Mesenchymal stem cell (in vitro differentiated cells and primary cell): ENCODE measurements around the gene CSNK1E.

Source experiments
- DNase-seq: peaks from one replicate; pipeline ENCODE4 v3.0.0-alpha.2; 2013
- H2AFZ ChIP-seq: one replicate; pipeline ENCODE4 v1.6.1; 2013; ENCODE audit warnings: low read depth, mild to moderate bottlenecking, control low read depth, inconsistent platforms, low read length, moderate library complexity
- H2AK5ac ChIP-seq: 2 replicates; pipeline ENCODE4 v1.6.1; 2013; ENCODE audit warnings: low read length, moderate library complexity, mild to moderate bottlenecking, inconsistent platforms; ENCODE audit not compliant: severe bottlenecking
- H2BK120ac ChIP-seq: one replicate; pipeline ENCODE4 v1.6.1; 2013; ENCODE audit warnings: low read depth, mild to moderate bottlenecking, inconsistent platforms, low read length, moderate library complexity
- H2BK12ac ChIP-seq, 2 experiments: one replicate each; pipeline ENCODE4 v1.6.1; 2013; ENCODE audit warnings: inconsistent platforms in 2 of 2, low read length in 2 of 2, mild to moderate bottlenecking in 2 of 2, moderate library complexity in 2 of 2, control low read depth in 1 of 2
- H2BK15ac ChIP-seq: one replicate; pipeline ENCODE4 v1.6.1; 2013; ENCODE audit warnings: mild to moderate bottlenecking, low read depth, inconsistent platforms; ENCODE audit not compliant: poor library complexity, severe bottlenecking
- H2BK5ac ChIP-seq: 2 replicates; pipeline ENCODE4 v1.6.1; 2013; ENCODE audit warnings: low read depth, mild to moderate bottlenecking, low read length, control low read depth, inconsistent platforms; ENCODE audit not compliant: poor library complexity, severe bottlenecking
- H3K14ac ChIP-seq, 2 experiments: one replicate each; pipeline ENCODE4 v1.6.1; 2013; ENCODE audit warnings: inconsistent platforms in 2 of 2, low read length in 2 of 2, control low read depth in 1 of 2, mild to moderate bottlenecking in 1 of 2, moderate library complexity in 1 of 2
- H3K18ac ChIP-seq, 2 experiments: one replicate each; pipeline ENCODE4 v1.6.1; 2013; ENCODE audit warnings: inconsistent platforms in 2 of 2, low read length in 2 of 2, control low read depth in 1 of 2, low read depth in 1 of 2, mild to moderate bottlenecking in 1 of 2
- H3K23ac ChIP-seq, 2 experiments: one replicate each; pipeline ENCODE4 v1.6.1; 2013; ENCODE audit warnings: inconsistent platforms in 2 of 2, low read length in 2 of 2, mild to moderate bottlenecking in 2 of 2, moderate library complexity in 2 of 2, control low read depth in 1 of 2
- H3K27ac ChIP-seq: 2 replicates; pipeline ENCODE4 v1.5.1; 2013; ENCODE audit warnings: mild to moderate bottlenecking, moderate library complexity, low read length, control low read depth, inconsistent platforms; ENCODE audit not compliant: poor library complexity, severe bottlenecking
- H3K27me3 ChIP-seq, 2 experiments: 2 replicates each; pipeline versions ENCODE4 v1.6.1 to v1.7.0; 2013; ENCODE audit warnings: low read length in 2 of 2, mild to moderate bottlenecking in 2 of 2, moderate library complexity in 2 of 2, control low read depth in 1 of 2, inconsistent platforms in 1 of 2; ENCODE audit not compliant: control insufficient read depth in 1 of 2, insufficient read depth in 1 of 2
- H3K36me3 ChIP-seq, 2 experiments: 2 replicates each; pipeline versions ENCODE4 v1.6.1 to v1.7.0; 2013; ENCODE audit warnings: low read length in 2 of 2, control low read depth in 1 of 2, inconsistent platforms in 1 of 2, low read depth in 1 of 2, mild to moderate bottlenecking in 1 of 2; ENCODE audit not compliant: insufficient read depth in 2 of 2, control insufficient read depth in 1 of 2
- H3K4ac ChIP-seq, 2 experiments: one replicate each; pipeline ENCODE4 v1.6.1; 2013; ENCODE audit warnings: inconsistent platforms in 2 of 2, low read length in 2 of 2, mild to moderate bottlenecking in 2 of 2, moderate library complexity in 2 of 2, control low read depth in 1 of 2, low read depth in 1 of 2
- H3K4me1 ChIP-seq: 2 replicates; pipeline ENCODE4 v1.6.1; 2013; ENCODE audit warnings: low read depth, low read length, control low read depth; ENCODE audit not compliant: control insufficient read depth, insufficient read depth
- H3K4me2 ChIP-seq: 2 replicates; pipeline ENCODE4 v1.6.1; 2013; ENCODE audit warnings: low read length, mild to moderate bottlenecking, inconsistent platforms; ENCODE audit not compliant: poor library complexity, severe bottlenecking
- H3K4me3 ChIP-seq, 2 experiments: 2 replicates each; pipeline versions ENCODE4 v1.5.1 to v1.7.0; 2013; ENCODE audit warnings: low read length in 2 of 2, mild to moderate bottlenecking in 2 of 2, control low read depth in 1 of 2, low read depth in 1 of 2; ENCODE audit not compliant: insufficient read depth in 1 of 2
- H3K79me1 ChIP-seq: replicated peaks from 2 replicates; pipeline ENCODE4 v1.6.1; 2013; ENCODE audit warnings: mild to moderate bottlenecking, control low read depth, low read length, inconsistent platforms; ENCODE audit not compliant: poor library complexity, severe bottlenecking
- H3K9ac ChIP-seq: 2 replicates; pipeline ENCODE4 v1.7.0; 2013; ENCODE audit warnings: mild to moderate bottlenecking, low read length, moderate library complexity
- H3K9me3 ChIP-seq: 2 replicates; pipeline ENCODE4 v1.7.0; 2013; ENCODE audit warnings: mild to moderate bottlenecking, low read length; ENCODE audit not compliant: control insufficient read depth
- H4K8ac ChIP-seq: one replicate; pipeline ENCODE4 v1.6.1; 2013; ENCODE audit warnings: inconsistent platforms, mild to moderate bottlenecking, low read length, moderate library complexity
- H4K91ac ChIP-seq: one replicate; pipeline ENCODE4 v1.6.1; 2013; ENCODE audit warnings: mild to moderate bottlenecking, low read length, inconsistent platforms
- WGBS: methylation state at CpG from one replicate; pipeline ENCODE4 v1.1.7; 2013; ENCODE audit warnings: mixed read lengths; 5-methylcytosine and 5-hydroxymethylcytosine counted together

The CSNK1E gene

DNA sequence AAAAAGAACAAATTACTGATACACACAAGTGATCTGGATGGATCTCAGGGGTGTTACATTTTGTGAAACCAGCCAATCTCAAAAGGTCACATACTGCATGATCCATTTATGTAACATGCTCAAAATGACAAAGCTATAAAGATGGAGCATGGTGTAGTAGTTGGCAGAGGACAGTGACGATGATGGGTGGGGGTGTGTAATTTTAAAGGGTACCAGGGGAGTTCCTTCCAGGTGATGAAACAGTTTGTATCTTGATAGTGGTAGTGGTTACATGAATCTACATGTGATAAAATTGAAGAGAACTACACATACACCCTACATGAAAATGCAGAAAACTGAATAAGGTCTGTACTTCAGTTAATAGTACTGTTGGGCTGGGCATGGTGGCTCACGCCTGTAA lies 61.5 kb downstream of the CSNK1E start:
- Histone ChIP-seq H3K18ac (no peak overlapping the region), H3K23ac (no peak overlapping the region), H2AFZ (no peak overlapping the region), H2AK5ac (no peak overlapping the region), H3K79me1 (peaks cover 20% of the 10 kb centered on the region), H2BK5ac (no peak overlapping the region), H2BK120ac (no peak overlapping the region), H3K4me3 (no peak overlapping the region), H3K14ac (no peak overlapping the region), H3K4ac (no peak overlapping the region), H4K8ac (no peak overlapping the region), H3K4me2 (no peak overlapping the region), H3K27ac (no peak overlapping the region), H4K91ac (no peak overlapping the region), H3K4me1 (peaks cover 9% of the 10 kb centered on the region), H3K9me3 (no peaks in the 10 kb centered on the region), H2BK12ac (no peak overlapping the region), H3K36me3 (peaks cover 0 to 9% of the 10 kb centered on the region in 2 experiments), H3K27me3 (no peaks in the 10 kb centered on the region), H3K9ac (no peak overlapping the region), H2BK15ac (no peak overlapping the region)
- no peak for DNase-seq
- 98% methylated on average over 2 of the region's 2 CpGs for WGBS

DNA sequence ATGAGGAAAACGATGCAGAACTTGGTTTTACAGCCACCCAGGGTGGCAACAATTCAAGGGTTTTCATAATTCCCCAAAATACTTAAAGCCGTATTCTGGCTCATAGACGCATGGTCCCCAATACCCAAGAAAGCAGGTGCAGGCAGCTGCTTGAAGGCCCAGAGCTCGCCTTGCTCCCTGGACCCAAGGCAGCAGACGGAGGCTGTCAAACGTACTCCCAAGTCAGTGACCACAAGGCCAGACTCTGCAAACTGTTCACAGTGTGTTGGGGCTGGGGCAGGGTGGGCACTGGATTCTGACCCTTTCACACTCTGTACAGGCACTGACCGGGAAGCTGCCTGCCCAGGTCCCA lies 65.9 kb downstream of the CSNK1E start:
- Histone ChIP-seq H2AK5ac (no peak overlapping the region), H3K4me1 (peaks cover 3% of the 10 kb centered on the region), H3K14ac (peak overlapping the region in 1 of 2 experiments; percentile 44), H3K79me1 (peaks cover 34% of the 10 kb centered on the region), H3K27me3 (no peaks in the 10 kb centered on the region), H3K9me3 (no peaks in the 10 kb centered on the region), H3K4ac (no peak overlapping the region), H3K18ac (peak overlapping the region in 1 of 2 experiments; percentile 18), H4K91ac (no peak overlapping the region), H2AFZ (no peak overlapping the region), H4K8ac (no peak overlapping the region), H3K36me3 (peaks cover 22 to 28% of the 10 kb centered on the region in 2 experiments), H3K4me3 (no peak overlapping the region), H2BK15ac (no peak overlapping the region), H3K9ac (no peak overlapping the region), H3K23ac (no peak overlapping the region), H2BK5ac (no peak overlapping the region), H2BK120ac (no peak overlapping the region), H2BK12ac (no peak overlapping the region), H3K4me2 (no peak overlapping the region), H3K27ac (no peak overlapping the region)
- DNase-seq, result no peak
- over 99% methylated on average over 7 of the region's 7 CpGs for WGBS

DNA sequence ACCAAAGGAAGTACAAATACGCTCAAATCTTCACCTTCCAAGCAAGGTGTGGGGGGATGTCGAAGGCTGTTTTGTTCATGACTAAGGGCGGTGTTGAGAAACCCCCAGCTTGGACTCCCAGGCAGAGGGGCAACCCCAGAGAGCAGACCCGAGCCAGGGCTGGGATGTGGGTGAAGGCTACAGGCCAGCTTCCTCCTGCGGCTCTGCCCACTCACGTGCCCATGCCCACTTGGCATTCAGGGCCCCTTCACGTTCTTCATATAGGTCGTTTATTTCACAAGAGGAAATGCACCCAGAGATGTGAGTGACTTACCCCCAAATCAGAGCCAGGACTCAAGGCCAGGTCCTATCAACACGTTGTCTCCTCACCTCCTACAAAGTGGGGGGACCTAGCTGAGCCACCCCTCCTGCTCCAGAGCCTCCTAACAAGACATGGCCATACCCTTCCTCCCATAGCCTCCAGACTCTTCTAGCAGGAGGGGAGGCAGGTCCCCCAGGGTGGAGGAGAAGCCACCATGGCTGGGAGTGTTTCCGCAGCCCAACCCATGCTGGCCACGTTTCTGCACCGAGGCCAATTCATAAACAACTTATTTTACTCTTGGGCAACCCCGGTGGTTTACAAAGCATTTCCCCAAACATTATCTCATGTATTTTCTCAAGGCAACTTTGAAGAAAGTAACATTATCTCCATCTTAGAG lies 66.4 kb downstream of the CSNK1E start:
- no peaks in the 10 kb centered on the region for H3K9me3 ChIP-seq
- H3K4ac ChIP-seq, result no peak overlapping the region
- WGBS, result 92% methylated on average over 13 of the region's 13 CpGs
- H3K9ac ChIP-seq, result no peak overlapping the region
- no peak overlapping the region for H3K14ac ChIP-seq
- H2BK120ac ChIP-seq, result no peak overlapping the region
- H2BK5ac ChIP-seq, result no peak overlapping the region
- no peak overlapping the region for H2BK12ac ChIP-seq
- H4K91ac ChIP-seq, result peak overlapping the region; percentile 11
- no peak overlapping the region for H2AK5ac ChIP-seq
- H4K8ac ChIP-seq, result no peak overlapping the region
- no peak for DNase-seq
- H3K27me3 ChIP-seq, result no peaks in the 10 kb centered on the region
- no peak overlapping the region for H3K23ac ChIP-seq
- peaks cover 40% of the 10 kb centered on the region for H3K79me1 ChIP-seq
- no peak overlapping the region for H3K4me2 ChIP-seq
- H3K27ac ChIP-seq, result no peak overlapping the region
- H3K18ac ChIP-seq, result no peak overlapping the region
- H3K36me3 ChIP-seq, result peaks cover 27 to 33% of the 10 kb centered on the region in 2 experiments
- H2AFZ ChIP-seq, result no peak overlapping the region
- peaks cover 6% of the 10 kb centered on the region for H3K4me1 ChIP-seq
- no peak overlapping the region for H3K4me3 ChIP-seq
- no peak overlapping the region for H2BK15ac ChIP-seq

DNA sequence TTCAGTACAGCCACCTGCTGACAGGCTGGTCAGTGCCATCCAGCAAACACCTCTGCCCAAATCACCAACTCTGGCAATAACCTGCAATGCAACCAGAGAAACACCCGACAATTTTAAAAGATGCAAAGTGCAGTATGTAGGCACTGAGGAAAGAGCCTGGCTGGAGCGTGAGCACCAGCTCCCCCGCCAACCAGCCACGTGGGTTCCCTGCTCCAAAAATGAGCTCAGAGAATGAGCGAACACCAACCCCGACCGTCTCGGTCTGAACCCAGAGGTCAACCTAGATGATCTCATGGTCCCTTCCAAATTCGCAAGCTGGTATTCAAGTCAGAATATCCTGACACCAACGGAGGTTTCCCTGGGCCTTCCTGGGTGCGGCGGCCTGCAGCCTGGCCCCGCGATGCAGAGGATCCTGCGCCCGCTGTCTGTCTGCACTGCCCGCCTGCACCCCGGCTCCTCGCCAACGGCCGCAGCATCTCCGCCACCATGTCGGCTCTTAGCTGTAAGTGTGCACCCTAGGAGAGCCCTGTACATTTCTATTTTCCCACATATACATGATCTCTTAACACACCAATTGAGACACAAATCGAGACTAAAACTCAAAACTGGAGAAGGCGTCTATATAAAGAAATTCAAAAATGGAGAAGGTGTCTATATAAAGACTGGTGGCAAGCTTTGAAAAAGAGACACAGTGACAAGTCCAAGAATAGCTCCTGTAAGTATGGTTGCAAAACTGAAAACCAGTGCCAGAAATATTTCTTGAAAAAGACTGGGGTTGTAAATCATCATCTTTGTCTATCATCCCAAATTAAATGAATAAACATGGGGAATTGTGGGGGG lies 67.2 kb downstream of the CSNK1E start:
- no peak overlapping the region for H2BK5ac ChIP-seq
- no peak overlapping the region for H4K8ac ChIP-seq
- no peak overlapping the region for H3K14ac ChIP-seq
- H2BK120ac ChIP-seq, result no peak overlapping the region
- DNase-seq, result no peak
- H3K4me3 ChIP-seq, result no peak overlapping the region
- H4K91ac ChIP-seq, result no peak overlapping the region
- H3K4ac ChIP-seq, result no peak overlapping the region
- H3K4me1 ChIP-seq, result peaks cover 6% of the 10 kb centered on the region
- no peak overlapping the region for H3K27ac ChIP-seq
- no peak overlapping the region for H2BK12ac ChIP-seq
- H3K36me3 ChIP-seq, result peaks cover 30 to 39% of the 10 kb centered on the region in 2 experiments
- no peak overlapping the region for H3K9ac ChIP-seq
- H2AFZ ChIP-seq, result no peak overlapping the region
- no peak overlapping the region for H2BK15ac ChIP-seq
- H2AK5ac ChIP-seq, result no peak overlapping the region
- no peak overlapping the region for H3K23ac ChIP-seq
- no peaks in the 10 kb centered on the region for H3K9me3 ChIP-seq
- H3K27me3 ChIP-seq, result no peaks in the 10 kb centered on the region
- no peak overlapping the region for H3K18ac ChIP-seq
- H3K4me2 ChIP-seq, result no peak overlapping the region
- WGBS, result 94% methylated on average over 21 of the region's 25 CpGs
- H3K79me1 ChIP-seq, result peaks cover 40% of the 10 kb centered on the region
